Uterus (tissue), 2 donors: ENCODE results near the gene CHKA.

Source experiments
- POLR2A ChIP-seq, 2 donors: fragments of 450-650 bp; IDR thresholded peaks; one replicate each; pipeline ENCODE4 v1.6.1; 2016; ENCODE audit warnings: antibody characterized with exemption in 2 of 2, mild to moderate bottlenecking in 1 of 2, moderate library complexity in 1 of 2
- TF ChIP-seq, protein P1 (sequence below), 4 experiments: fragments of 200-600 bp in 2 of 4; fragments of 450-650 bp in 2 of 4; sonication (generic) in 2 of 4; IDR thresholded peaks; one replicate each; pipeline ENCODE4 v1.5.1; 2016 to 2019; ENCODE audit warnings: antibody characterized with exemption in 4 of 4, mild to moderate bottlenecking in 2 of 4, moderate library complexity in 1 of 4

DNA sequence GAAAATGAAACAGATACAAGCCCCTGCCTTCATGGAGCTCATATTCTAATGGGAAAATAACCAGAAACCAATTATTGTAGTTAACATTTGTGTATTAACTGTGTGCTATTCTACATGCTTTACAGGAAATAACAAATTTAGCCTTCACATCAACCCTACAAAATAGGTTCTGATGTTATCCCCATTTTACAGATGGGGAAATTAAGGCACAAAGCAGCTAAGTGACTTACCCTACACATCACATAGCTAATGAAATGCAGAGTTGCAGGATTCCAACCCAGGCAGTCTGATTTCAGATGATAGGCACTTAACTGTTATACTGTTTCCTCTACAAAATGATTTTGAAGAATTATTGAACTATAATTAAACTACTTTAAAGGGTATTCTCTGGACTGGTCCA lies 48.3 kb upstream of the CHKA start:
- TF ChIP-seq, protein P1, sequence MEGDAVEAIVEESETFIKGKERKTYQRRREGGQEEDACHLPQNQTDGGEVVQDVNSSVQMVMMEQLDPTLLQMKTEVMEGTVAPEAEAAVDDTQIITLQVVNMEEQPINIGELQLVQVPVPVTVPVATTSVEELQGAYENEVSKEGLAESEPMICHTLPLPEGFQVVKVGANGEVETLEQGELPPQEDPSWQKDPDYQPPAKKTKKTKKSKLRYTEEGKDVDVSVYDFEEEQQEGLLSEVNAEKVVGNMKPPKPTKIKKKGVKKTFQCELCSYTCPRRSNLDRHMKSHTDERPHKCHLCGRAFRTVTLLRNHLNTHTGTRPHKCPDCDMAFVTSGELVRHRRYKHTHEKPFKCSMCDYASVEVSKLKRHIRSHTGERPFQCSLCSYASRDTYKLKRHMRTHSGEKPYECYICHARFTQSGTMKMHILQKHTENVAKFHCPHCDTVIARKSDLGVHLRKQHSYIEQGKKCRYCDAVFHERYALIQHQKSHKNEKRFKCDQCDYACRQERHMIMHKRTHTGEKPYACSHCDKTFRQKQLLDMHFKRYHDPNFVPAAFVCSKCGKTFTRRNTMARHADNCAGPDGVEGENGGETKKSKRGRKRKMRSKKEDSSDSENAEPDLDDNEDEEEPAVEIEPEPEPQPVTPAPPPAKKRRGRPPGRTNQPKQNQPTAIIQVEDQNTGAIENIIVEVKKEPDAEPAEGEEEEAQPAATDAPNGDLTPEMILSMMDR (IDR thresholded peaks at IDR 0.05), result no peak
- TF ChIP-seq POLR2A (IDR thresholded peaks at IDR 0.05), result no peak
